ENCODE data around the gene ZDHHC7.

ZDHHC7 gene

GRCh38 chr16:85019659-85020245 is 8.4 kb upstream of the ZDHHC7 start:
- no peak for DNase-seq (ENCODE audit: low read depth in 2 of 2, low spot score in 1 of 2)

- no peak for DNase-seq (ENCODE audit: low read depth in 2 of 2, low spot score in 1 of 2)
Measured at GRCh38 chr16:85018529-85019236, 7.3 kb upstream of the ZDHHC7 start.

- DNase-seq (ENCODE audit: low read depth in 2 of 2, low spot score in 1 of 2) = no peak
Measured at GRCh38 chr16:85017633-85018032, 6.3 kb upstream of the ZDHHC7 start.

GRCh38 chr16:85017151-85017550 is 5.8 kb upstream of the ZDHHC7 start:
- DNase-seq (ENCODE audit: low read depth in 2 of 2, low spot score in 1 of 2) = no peak

GRCh38 chr16:85015481-85016187 is 4.3 kb upstream of the ZDHHC7 start:
- no peak for DNase-seq (ENCODE audit: low read depth in 2 of 2, low spot score in 1 of 2)

GRCh38 chr16:85014311-85014710 is 3.0 kb upstream of the ZDHHC7 start:
- no peak for DNase-seq (ENCODE audit: low read depth in 2 of 2, low spot score in 1 of 2)

- no peak for DNase-seq (ENCODE audit: low read depth in 2 of 2, low spot score in 1 of 2)
Measured at GRCh38 chr16:85011846-85012284, 530 bp upstream of the ZDHHC7 start.

- no peak for DNase-seq (ENCODE audit: low read depth in 2 of 2, low spot score in 1 of 2)
Measured at GRCh38 chr16:85010446-85010930, 847 bp downstream of the ZDHHC7 start.

GRCh38 chr16:85008271-85008670 is 3.1 kb downstream of the ZDHHC7 start:
- DNase-seq (ENCODE audit: low read depth in 2 of 2, low spot score in 1 of 2) = no peak

- DNase-seq (ENCODE audit: low read depth in 2 of 2, low spot score in 1 of 2) = no peak
Measured at GRCh38 chr16:85007496-85008214, 3.7 kb downstream of the ZDHHC7 start.

GRCh38 chr16:85006639-85007038 is 4.7 kb downstream of the ZDHHC7 start:
- DNase-seq (ENCODE audit: low read depth in 2 of 2, low spot score in 1 of 2) = no peak

GRCh38 chr16:85005285-85006069 is 5.9 kb downstream of the ZDHHC7 start:
- DNase-seq (ENCODE audit: low read depth in 2 of 2, low spot score in 1 of 2) = no peak

GRCh38 chr16:85004587-85005205 is 6.6 kb downstream of the ZDHHC7 start:
- DNase-seq (ENCODE audit: low read depth in 2 of 2, low spot score in 1 of 2) = no peak

GRCh38 chr16:85003725-85004586 is 7.4 kb downstream of the ZDHHC7 start:
- no peak for DNase-seq (ENCODE audit: low read depth in 2 of 2, low spot score in 1 of 2)

- no peak for DNase-seq (ENCODE audit: low read depth in 2 of 2, low spot score in 1 of 2)
Measured at GRCh38 chr16:85003076-85003475, 8.3 kb downstream of the ZDHHC7 start.

GRCh38 chr16:85002608-85003007 is 8.7 kb downstream of the ZDHHC7 start:
- DNase-seq (ENCODE audit: low read depth in 2 of 2, low spot score in 1 of 2) = no peak

GRCh38 chr16:85002099-85002541 is 9.2 kb downstream of the ZDHHC7 start:
- DNase-seq (ENCODE audit: low read depth in 2 of 2, low spot score in 1 of 2) = no peak

GRCh38 chr16:84999857-85000480 is 11.4 kb downstream of the ZDHHC7 start:
- DNase-seq (ENCODE audit: low read depth in 2 of 2, low spot score in 1 of 2) = no peak

- DNase-seq (ENCODE audit: low read depth in 2 of 2, low spot score in 1 of 2) = no peak
Measured at GRCh38 chr16:84999200-84999599, 12.1 kb downstream of the ZDHHC7 start.
